Endodermal cell (in vitro differentiated cells): Measurements from ENCODE around the gene STAC. TPM values are rescaled to one million over a fixed set of nuclear protein-coding genes. Genes with fewer than 3 reads are reported as not detected.

Experiments
- DNase-seq: peaks from one replicate; pipeline ENCODE4 v3.0.0-alpha.2; 2017
- H3K27ac ChIP-seq: 2 replicates; pipeline ENCODE4 v1.5.1; 2013; ENCODE audit warnings: mild to moderate bottlenecking, low read depth, low read length, moderate library complexity
- H3K27me3 ChIP-seq: 2 replicates; pipeline ENCODE4 v1.6.1; 2013; ENCODE audit warnings: mild to moderate bottlenecking, low read length, moderate library complexity; ENCODE audit not compliant: insufficient read depth, control insufficient read depth, poor library complexity, severe bottlenecking
- H3K36me3 ChIP-seq: 2 replicates; pipeline ENCODE4 v1.7.0; 2013; ENCODE audit warnings: mild to moderate bottlenecking, low read length, moderate library complexity; ENCODE audit not compliant: control insufficient read depth, insufficient read depth
- H3K4me1 ChIP-seq: one replicate; pipeline ENCODE4 v1.7.0; 2013; ENCODE audit warnings: low read length; ENCODE audit not compliant: control insufficient read depth, insufficient read depth
- H3K4me3 ChIP-seq: 2 replicates; pipeline ENCODE4 v1.5.1; 2013; ENCODE audit warnings: mild to moderate bottlenecking, low read length, moderate library complexity
- H3K9ac ChIP-seq: 2 replicates; pipeline ENCODE4 v1.6.1; 2013; ENCODE audit warnings: mild to moderate bottlenecking, low read length, moderate library complexity; ENCODE audit not compliant: poor library complexity, severe bottlenecking; ENCODE audit errors: extremely low read depth
- H3K9me3 ChIP-seq: 2 replicates; pipeline ENCODE4 v1.6.1; 2013; ENCODE audit warnings: mild to moderate bottlenecking, low read length, moderate library complexity; ENCODE audit not compliant: control insufficient read depth
- H3K27ac Mint-ChIP-seq: 2 replicates; pipeline ENCODE4 v1.8.0; 2020; ENCODE audit warnings: mixed read lengths
- H3K27me3 Mint-ChIP-seq: 2 replicates; pipeline ENCODE4 v1.8.0; 2021; ENCODE audit warnings: mild to moderate bottlenecking, mixed read lengths; ENCODE audit not compliant: insufficient read depth
- H3K36me3 Mint-ChIP-seq: 2 replicates; pipeline ENCODE4 v1.8.0; 2020; ENCODE audit warnings: low read depth, mixed read lengths
- H3K4me1 Mint-ChIP-seq: 2 replicates; pipeline ENCODE4 v1.8.0; 2020; ENCODE audit warnings: mixed read lengths
- H3K4me3 Mint-ChIP-seq: 2 replicates; pipeline ENCODE4 v1.8.0; 2020; ENCODE audit warnings: mild to moderate bottlenecking, moderate library complexity, mixed read lengths
- H3K9me3 Mint-ChIP-seq: 2 replicates; pipeline ENCODE4 v1.8.0; 2020; ENCODE audit warnings: mild to moderate bottlenecking, mixed read lengths
- CTCF ChIP-seq: fragments of 200-600 bp; sonication (generic); conservative IDR thresholded peaks from 2 replicates; pipeline ENCODE4 v1.5.0; 2021; ENCODE audit warnings: antibody characterized with exemption, mild to moderate bottlenecking
- WGBS, 2 experiments: methylation state at CpG; one replicate each; pipeline versions ENCODE4 v1.1.5 to v1.1.7; 2013; ENCODE audit warnings: missing lambda C conversion rate in 2 of 2, mixed read lengths in 1 of 2; ENCODE audit not compliant: insufficient coverage in 1 of 2, insufficient read length in 1 of 2; 5-methylcytosine and 5-hydroxymethylcytosine counted together
- total RNA-seq, 2 donors: library from RNA; stranded (reverse); fragmentation: NEBNext Ultra II Directional in 1 of 2; extraction: Animal tissue kit (Norgen Biotek cat#: 25700) in 1 of 2; gene quantifications; 2 replicates in 1 of 2; 3 replicates in 1 of 2; pipeline ENCODE4 v1.2.1, GENCODE V29; 2021

Gene STAC
- total RNA-seq, 2 donors from 2014 or later = 0.80 to 1.2 TPM

- no peak overlapping the region for H3K4me3 ChIP-seq
- H3K27ac ChIP-seq = no peak overlapping the region
- Mint-ChIP-seq H3K4me3 (no peak overlapping the region), H3K36me3 (no peaks in the 10 kb centered on the region), H3K9me3 (no peaks in the 10 kb centered on the region), H3K27me3 (no peaks in the 10 kb centered on the region), H3K4me1 (peaks cover 12% of the 10 kb centered on the region), H3K27ac (no peak overlapping the region)
- peaks cover 3% of the 10 kb centered on the region for H3K4me1 ChIP-seq
- H3K36me3 ChIP-seq = no peaks in the 10 kb centered on the region
- no peak for DNase-seq
- H3K27me3 ChIP-seq = no peaks in the 10 kb centered on the region
- no peak overlapping the region for H3K9ac ChIP-seq
- H3K9me3 ChIP-seq = no peaks in the 10 kb centered on the region
- WGBS, 2 experiments = 86 to 95% methylated on average over 2 of the region's 2 CpGs
- no peak for TF ChIP-seq CTCF
Observed at GRCh38 chr3:36558961-36559360, 178.7 kb downstream of the STAC start.

- H3K27me3 ChIP-seq = no peaks in the 10 kb centered on the region
- no peak overlapping the region for H3K9ac ChIP-seq
- H3K27ac Mint-ChIP-seq = no peak overlapping the region
- H3K4me3 ChIP-seq = no peak overlapping the region
- WGBS, 2 experiments = 90 to 94% methylated on average over 4 of the region's 4 CpGs
- no peaks in the 10 kb centered on the region for H3K36me3 ChIP-seq
- no peaks in the 10 kb centered on the region for H3K9me3 ChIP-seq
- no peak overlapping the region for H3K4me3 Mint-ChIP-seq
- DNase-seq = no peak
- H3K27me3 Mint-ChIP-seq = no peaks in the 10 kb centered on the region
- H3K4me1 Mint-ChIP-seq = peaks cover 12% of the 10 kb centered on the region
- H3K27ac ChIP-seq = no peak overlapping the region
- no peaks in the 10 kb centered on the region for H3K9me3 Mint-ChIP-seq
- H3K36me3 Mint-ChIP-seq = no peaks in the 10 kb centered on the region
- H3K4me1 ChIP-seq = peaks cover 3% of the 10 kb centered on the region
- no peak for TF ChIP-seq CTCF
Observed at GRCh38 chr3:36560685-36561084, 180.4 kb downstream of the STAC start.

GRCh38 chr3:36561601-36562000, 181.3 kb downstream of the STAC start:
- H3K4me3 ChIP-seq = no peak overlapping the region
- peaks cover 12% of the 10 kb centered on the region for H3K4me1 Mint-ChIP-seq
- WGBS, 2 experiments = 98 to 100% methylated on average over 1 to 2 of the region's 2 CpGs
- no peak overlapping the region for H3K27ac Mint-ChIP-seq
- no peak for TF ChIP-seq CTCF
- H3K4me1 ChIP-seq = peaks cover 3% of the 10 kb centered on the region
- H3K27me3 Mint-ChIP-seq = no peaks in the 10 kb centered on the region
- no peaks in the 10 kb centered on the region for H3K36me3 ChIP-seq
- no peaks in the 10 kb centered on the region for H3K9me3 Mint-ChIP-seq
- no peaks in the 10 kb centered on the region for H3K36me3 Mint-ChIP-seq
- H3K27ac ChIP-seq = no peak overlapping the region
- DNase-seq = no peak
- peaks cover 2% of the 10 kb centered on the region for H3K9me3 ChIP-seq
- no peak overlapping the region for H3K4me3 Mint-ChIP-seq
- no peaks in the 10 kb centered on the region for H3K27me3 ChIP-seq
- H3K9ac ChIP-seq = no peak overlapping the region
